ENCODE data around the gene MSN. TPM values are rescaled to one million over a fixed set of nuclear protein-coding genes. Genes with fewer than 3 reads are reported as not detected.

The MSN gene
- total RNA-seq, 2 donors from 2014 or later: 125 to 256 TPM

GRCh38 chrX:65697211-65697641 lies 29.8 kb downstream of the MSN start:
- peaks cover 0 to 75% of the 10 kb centered on the region in 2 donors for H3K4me1 ChIP-seq
- no peak overlapping the region for H3K4me3 ChIP-seq
- TF ChIP-seq CTCF (IDR thresholded peaks at IDR 0.05): no peak
- no peaks in the 10 kb centered on the region for H3K36me3 ChIP-seq
- no peaks in the 10 kb centered on the region for H3K9me3 ChIP-seq
- H3K27me3 ChIP-seq: no peaks in the 10 kb centered on the region
- no peak for DNase-seq (ENCODE audit: low spot score)
- peak overlapping the region; percentile 76 to 85 for H3K27ac ChIP-seq

GRCh38 chrX:65697915-65698796 lies 30.7 kb downstream of the MSN start:
- no peaks in the 10 kb centered on the region for H3K27me3 ChIP-seq
- H3K4me1 ChIP-seq: peaks cover 0 to 82% of the 10 kb centered on the region in 2 donors
- no peaks in the 10 kb centered on the region for H3K36me3 ChIP-seq
- TF ChIP-seq CTCF (IDR thresholded peaks at IDR 0.05): no peak
- DNase-seq (ENCODE audit: low spot score): peak; percentile 71
- no peaks in the 10 kb centered on the region for H3K9me3 ChIP-seq
- H3K27ac ChIP-seq: peak overlapping the region; percentile 76 to 85
- no peak overlapping the region for H3K4me3 ChIP-seq

- Histone ChIP-seq H3K4me1 (peaks cover 0 to 88% of the 10 kb centered on the region in 2 donors), H3K36me3 (no peaks in the 10 kb centered on the region), H3K4me3 (no peak overlapping the region), H3K27me3 (no peaks in the 10 kb centered on the region), H3K27ac (peak overlapping the region; percentile 75 to 85), H3K9me3 (no peaks in the 10 kb centered on the region)
- no peak for TF ChIP-seq CTCF (IDR thresholded peaks at IDR 0.05)
- no peak for DNase-seq (ENCODE audit: low spot score)
Observed at GRCh38 chrX:65702956-65703355, 35.5 kb downstream of the MSN start.

GRCh38 chrX:65705439-65705838 lies 38.0 kb downstream of the MSN start:
- peaks cover 0 to 66% of the 10 kb centered on the region in 2 donors for H3K4me1 ChIP-seq
- H3K27ac ChIP-seq: peak overlapping the region; percentile 75 to 85
- H3K36me3 ChIP-seq: no peaks in the 10 kb centered on the region
- no peak for DNase-seq (ENCODE audit: low spot score)
- no peak for TF ChIP-seq CTCF (IDR thresholded peaks at IDR 0.05)
- H3K27me3 ChIP-seq: no peaks in the 10 kb centered on the region
- no peaks in the 10 kb centered on the region for H3K9me3 ChIP-seq
- H3K4me3 ChIP-seq: no peak overlapping the region

- peak; percentile 70 for DNase-seq (ENCODE audit: low spot score)
- H3K27ac ChIP-seq: peak overlapping the region; percentile 75 to 85
- TF ChIP-seq CTCF (IDR thresholded peaks at IDR 0.05): no peak
- H3K4me1 ChIP-seq: peaks cover 0 to 58% of the 10 kb centered on the region in 2 donors
- H3K27me3 ChIP-seq: no peaks in the 10 kb centered on the region
- no peak overlapping the region for H3K4me3 ChIP-seq
- no peaks in the 10 kb centered on the region for H3K36me3 ChIP-seq
- H3K9me3 ChIP-seq: no peaks in the 10 kb centered on the region
Observed at GRCh38 chrX:65706041-65706828, 38.8 kb downstream of the MSN start.

All from right atrium auricular region (tissue), 2 donors.